H9 (cell line): ENCODE measurements around the gene BEGAIN. TPM values are rescaled to one million over a fixed set of nuclear protein-coding genes. Genes with fewer than 3 reads are reported as not detected.

ENCODE experiments used
- DNase-seq: peaks from one replicate; pipeline ENCODE4 v3.0.0-alpha.2; 2017
- H2AFZ ChIP-seq: one replicate; pipeline ENCODE4 v1.6.1; 2013; ENCODE audit warnings: mild to moderate bottlenecking, low read length, control low read depth, moderate library complexity
- H2AK5ac ChIP-seq: 2 replicates; pipeline ENCODE4 v1.6.1; 2013; ENCODE audit warnings: low read length, control low read depth, mixed read lengths; ENCODE audit not compliant: insufficient read length
- H2BK120ac ChIP-seq: one replicate; pipeline ENCODE4 v1.6.1; 2013; ENCODE audit warnings: low read depth, mild to moderate bottlenecking, low read length, control low read depth, inconsistent platforms; ENCODE audit not compliant: poor library complexity, severe bottlenecking
- H2BK12ac ChIP-seq: 2 replicates; pipeline ENCODE4 v1.6.1; 2013; ENCODE audit warnings: low read length, control low read depth, mixed read lengths, low read depth; ENCODE audit not compliant: insufficient read length
- H2BK15ac ChIP-seq: 2 replicates; pipeline ENCODE4 v1.6.1; 2013; ENCODE audit warnings: low read depth, low read length, control low read depth
- H2BK20ac ChIP-seq: one replicate; pipeline ENCODE4 v1.6.1; 2013; ENCODE audit warnings: low read depth, mild to moderate bottlenecking, low read length, control low read depth, inconsistent platforms; ENCODE audit not compliant: poor library complexity, severe bottlenecking
- H2BK5ac ChIP-seq: 2 replicates; pipeline ENCODE4 v1.6.1; 2013; ENCODE audit warnings: low read length, control low read depth, mixed read lengths; ENCODE audit not compliant: insufficient read length
- H3K14ac ChIP-seq: 2 replicates; pipeline ENCODE4 v1.6.1; 2013; ENCODE audit warnings: low read length, control low read depth; ENCODE audit not compliant: insufficient read depth
- H3K18ac ChIP-seq: 2 replicates; pipeline ENCODE4 v1.6.1; 2013; ENCODE audit warnings: low read depth, mild to moderate bottlenecking, mixed read lengths, low read length, control low read depth; ENCODE audit not compliant: insufficient read length
- H3K23ac ChIP-seq: 2 replicates; pipeline ENCODE4 v1.6.1; 2013; ENCODE audit warnings: low read length, control low read depth, mixed read lengths, low read depth; ENCODE audit not compliant: insufficient read length
- H3K23me2 ChIP-seq: 2 replicates; pipeline ENCODE4 v1.6.1; 2013; ENCODE audit warnings: low read depth, mild to moderate bottlenecking, mixed read lengths, low read length, control low read depth; ENCODE audit not compliant: insufficient read length, poor library complexity, severe bottlenecking
- H3K27ac ChIP-seq: 2 replicates; pipeline ENCODE4 v1.5.1; 2013; ENCODE audit warnings: low read length, control low read depth, mixed read lengths, low read depth; ENCODE audit not compliant: insufficient read length
- H3K27me3 ChIP-seq: 2 replicates; pipeline ENCODE4 v1.6.1; 2013; ENCODE audit warnings: low read length, control low read depth, inconsistent platforms; ENCODE audit not compliant: insufficient read depth
- H3K4ac ChIP-seq: 2 replicates; pipeline ENCODE4 v1.6.1; 2013; ENCODE audit warnings: low read depth, mild to moderate bottlenecking, control low read depth, inconsistent platforms, low read length, moderate library complexity
- H3K4me1 ChIP-seq: 2 replicates; pipeline ENCODE4 v1.6.1; 2013; ENCODE audit warnings: low read length, control low read depth, inconsistent platforms; ENCODE audit not compliant: insufficient read depth
- H3K4me2 ChIP-seq: 2 replicates; pipeline ENCODE4 v1.6.1; 2013; ENCODE audit warnings: low read length, control low read depth, mixed read lengths; ENCODE audit not compliant: insufficient read length, insufficient read depth
- H3K56ac ChIP-seq: 2 replicates; pipeline ENCODE4 v1.6.1; 2013; ENCODE audit warnings: low read depth, mild to moderate bottlenecking, mixed read lengths, low read length, control low read depth; ENCODE audit not compliant: insufficient read length
- H3K79me1 ChIP-seq: 2 replicates; pipeline ENCODE4 v1.6.1; 2013; ENCODE audit warnings: low read depth, mild to moderate bottlenecking, moderate library complexity, low read length, control low read depth, inconsistent platforms; ENCODE audit not compliant: insufficient read depth, poor library complexity, severe bottlenecking
- H3K79me2 ChIP-seq: 2 replicates; pipeline ENCODE4 v1.6.1; 2013; ENCODE audit warnings: low read length, control low read depth, inconsistent platforms; ENCODE audit not compliant: insufficient read depth
- H3K9ac ChIP-seq: 2 replicates; pipeline ENCODE4 v1.6.1; 2013; ENCODE audit warnings: low read length, control low read depth, mixed read lengths; ENCODE audit not compliant: insufficient read length; ENCODE audit errors: extremely low read depth
- H3K9me3 ChIP-seq: one replicate; pipeline ENCODE4 v1.6.1; 2013; ENCODE audit warnings: low read depth, low read length, inconsistent platforms; ENCODE audit not compliant: control insufficient read depth
- H3T11ph ChIP-seq: one replicate; pipeline ENCODE4 v1.6.1; 2013; ENCODE audit warnings: mild to moderate bottlenecking, low read length, control low read depth, inconsistent platforms
- H4K20me1 ChIP-seq: one replicate; pipeline ENCODE4 v1.6.1; 2013; ENCODE audit not compliant: control insufficient read depth, insufficient read length, insufficient read depth
- H4K5ac ChIP-seq: 2 replicates; pipeline ENCODE4 v1.6.1; 2013; ENCODE audit warnings: low read depth, mild to moderate bottlenecking, mixed read lengths, low read length, control low read depth; ENCODE audit not compliant: insufficient read length
- H4K8ac ChIP-seq: replicated peaks from 2 replicates; pipeline ENCODE4 v1.6.1; 2013; ENCODE audit warnings: low read length, control low read depth, mixed read lengths, low read depth; ENCODE audit not compliant: insufficient read length
- H4K91ac ChIP-seq: 2 replicates; pipeline ENCODE4 v1.6.1; 2013; ENCODE audit warnings: low read depth, mild to moderate bottlenecking, moderate library complexity, mixed read lengths, low read length, control low read depth; ENCODE audit not compliant: insufficient read length
- H3K27ac Mint-ChIP-seq, 3 experiments: 2 replicates in 2 of 3; 3 replicates in 1 of 3; pipeline ENCODE4 v1.8.0; 2020 to 2021; ENCODE audit warnings: mixed read lengths in 3 of 3, mild to moderate bottlenecking in 1 of 3, moderate library complexity in 1 of 3
- H3K27me3 Mint-ChIP-seq: 2 replicates; pipeline ENCODE4 v1.8.0; 2021; ENCODE audit warnings: low read depth, mild to moderate bottlenecking, moderate library complexity, mixed read lengths
- H3K36me3 Mint-ChIP-seq, 3 experiments: 2 replicates in 2 of 3; 3 replicates in 1 of 3; pipeline ENCODE4 v1.8.0; 2020 to 2021; ENCODE audit warnings: low read depth in 3 of 3, mixed read lengths in 3 of 3; ENCODE audit not compliant: insufficient read depth in 1 of 3
- H3K4me1 Mint-ChIP-seq, 2 experiments: 2 replicates each; pipeline ENCODE4 v1.8.0; 2020; ENCODE audit warnings: mixed read lengths in 2 of 2
- H3K4me3 Mint-ChIP-seq, 2 experiments: 2 replicates in 1 of 2; 3 replicates in 1 of 2; pipeline ENCODE4 v1.8.0; 2020 to 2021; ENCODE audit warnings: mild to moderate bottlenecking in 2 of 2, mixed read lengths in 2 of 2, moderate library complexity in 1 of 2
- H3K9me3 Mint-ChIP-seq, 2 experiments: 2 replicates in 1 of 2; 3 replicates in 1 of 2; pipeline ENCODE4 v1.8.0; 2020; ENCODE audit warnings: mild to moderate bottlenecking in 2 of 2, mixed read lengths in 2 of 2, moderate library complexity in 1 of 2
- WGBS: extraction: QIAGEN DNeasy Blood & Tissue Kit; methylation state at CpG from one replicate; pipeline ENCODE4 v1.1.7; 2013; ENCODE audit warnings: missing lambda C conversion rate, low lambda C conversion rate, mixed read lengths; ENCODE audit not compliant: insufficient read length; ENCODE audit errors: extremely low coverage; 5-methylcytosine and 5-hydroxymethylcytosine counted together
- total RNA-seq: library from RNA; stranded (reverse); gene quantifications from 2 replicates; pipeline ENCODE4 v1.2.1, GENCODE V29; 2021
- TF ChIP-seq, protein P1 (sequence below): fragments of 200-600 bp; sonication (generic); conservative IDR thresholded peaks from 3 replicates; pipeline ENCODE4 v1.8.0; 2021; ENCODE audit warnings: antibody characterized with exemption, mild to moderate bottlenecking

The BEGAIN gene
- total RNA-seq, 1 experiment from 2014 or later, result 2.6 TPM

GRCh38 chr14:100622224-100622623, 35.0 kb upstream of the BEGAIN start:
- Mint-ChIP-seq H3K27me3 (peaks cover 64% of the 10 kb centered on the region), H3K4me1 (peaks cover 8 to 12% of the 10 kb centered on the region in 2 experiments), H3K9me3 (no peaks in the 10 kb centered on the region; a peak in 3 of 5 replicates), H3K4me3 (no peak overlapping the region), H3K36me3 (no peaks in the 10 kb centered on the region), H3K27ac (no peak overlapping the region)
- Histone ChIP-seq H2BK12ac (no peak overlapping the region), H4K91ac (no peak overlapping the region), H3K27ac (no peak overlapping the region), H4K8ac (no peak overlapping the region), H3K79me1 (no peaks in the 10 kb centered on the region), H4K20me1 (no peaks in the 10 kb centered on the region), H2AFZ (no peak overlapping the region), H2BK20ac (no peak overlapping the region), H3T11ph (no peak overlapping the region), H3K14ac (no peak overlapping the region; the same call in 1 of the 2 replicates), H3K23me2 (no peaks in the 10 kb centered on the region), H3K79me2 (no peaks in the 10 kb centered on the region), H3K56ac (no peak overlapping the region), H3K9ac (no peak overlapping the region), H2AK5ac (no peak overlapping the region), H3K4me2 (no peak overlapping the region), H4K5ac (no peak overlapping the region), H3K9me3 (no peaks in the 10 kb centered on the region), H3K23ac (no peak overlapping the region), H3K4ac (no peak overlapping the region), H2BK5ac (no peak overlapping the region), H2BK120ac (no peak overlapping the region), H3K18ac (no peak overlapping the region), H3K27me3 (no peaks in the 10 kb centered on the region), H2BK15ac (no peak overlapping the region), H3K4me1 (no peaks in the 10 kb centered on the region)
- no peak for DNase-seq
- TF ChIP-seq, protein P1, sequence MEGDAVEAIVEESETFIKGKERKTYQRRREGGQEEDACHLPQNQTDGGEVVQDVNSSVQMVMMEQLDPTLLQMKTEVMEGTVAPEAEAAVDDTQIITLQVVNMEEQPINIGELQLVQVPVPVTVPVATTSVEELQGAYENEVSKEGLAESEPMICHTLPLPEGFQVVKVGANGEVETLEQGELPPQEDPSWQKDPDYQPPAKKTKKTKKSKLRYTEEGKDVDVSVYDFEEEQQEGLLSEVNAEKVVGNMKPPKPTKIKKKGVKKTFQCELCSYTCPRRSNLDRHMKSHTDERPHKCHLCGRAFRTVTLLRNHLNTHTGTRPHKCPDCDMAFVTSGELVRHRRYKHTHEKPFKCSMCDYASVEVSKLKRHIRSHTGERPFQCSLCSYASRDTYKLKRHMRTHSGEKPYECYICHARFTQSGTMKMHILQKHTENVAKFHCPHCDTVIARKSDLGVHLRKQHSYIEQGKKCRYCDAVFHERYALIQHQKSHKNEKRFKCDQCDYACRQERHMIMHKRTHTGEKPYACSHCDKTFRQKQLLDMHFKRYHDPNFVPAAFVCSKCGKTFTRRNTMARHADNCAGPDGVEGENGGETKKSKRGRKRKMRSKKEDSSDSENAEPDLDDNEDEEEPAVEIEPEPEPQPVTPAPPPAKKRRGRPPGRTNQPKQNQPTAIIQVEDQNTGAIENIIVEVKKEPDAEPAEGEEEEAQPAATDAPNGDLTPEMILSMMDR, result no peak
- WGBS, result no CpG with 5 or more reads among the region's 8 CpGs
